Dedifferentiated amniotic fluid mesenchymal stem cell (primary cell): ENCODE data around the gene POLR2M.

Source experiments
- DNase-seq: peaks from one replicate; pipeline ENCODE4 v3.0.0-alpha.2; 2016; ENCODE audit errors: extremely low spot score

POLR2M gene

DNA sequence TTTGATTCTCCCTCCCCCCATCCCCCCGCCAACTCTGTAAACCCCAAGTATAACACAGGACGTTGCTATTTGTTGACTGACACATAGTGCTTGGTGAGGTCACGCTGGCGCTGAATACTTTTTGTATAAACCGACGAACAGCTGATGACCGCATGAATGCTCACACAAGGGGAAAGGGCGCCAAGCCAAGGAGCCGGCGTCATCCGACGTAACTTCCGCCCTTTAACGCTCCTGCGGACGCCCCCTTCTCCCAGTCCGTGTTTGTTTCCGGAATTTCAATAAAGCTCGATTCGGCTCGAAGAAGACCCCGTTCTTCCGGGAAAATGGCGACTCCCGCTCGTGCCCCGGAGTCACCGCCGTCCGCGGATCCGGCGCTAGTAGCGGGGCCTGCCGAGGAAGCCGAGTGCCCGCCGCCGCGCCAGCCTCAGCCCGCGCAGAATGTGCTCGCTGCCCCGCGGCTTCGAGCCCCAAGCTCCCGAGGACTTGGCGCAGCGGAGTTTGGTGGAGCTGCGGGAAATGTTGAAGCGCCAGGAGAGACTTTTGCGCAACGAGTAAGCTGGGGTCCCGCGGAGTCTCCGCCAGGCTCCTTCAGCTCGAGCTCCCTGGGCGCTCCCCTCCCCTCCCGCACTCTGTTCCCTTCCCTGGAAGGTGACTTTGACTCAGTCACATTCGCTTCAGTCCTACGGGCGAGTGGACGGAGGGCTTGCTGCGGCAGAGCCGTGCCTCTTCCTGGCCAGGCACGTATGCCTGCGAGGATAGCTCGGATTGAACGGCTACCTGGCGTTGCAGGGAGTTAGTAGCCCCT, at the start of gene POLR2M:
Gene POLR2M (plus strand): TSS at position 310 of the 805 bp plus-strand sequence. CDS start 129 bp downstream, at position 439.
- DNase-seq, result peak; percentile 99

DNA sequence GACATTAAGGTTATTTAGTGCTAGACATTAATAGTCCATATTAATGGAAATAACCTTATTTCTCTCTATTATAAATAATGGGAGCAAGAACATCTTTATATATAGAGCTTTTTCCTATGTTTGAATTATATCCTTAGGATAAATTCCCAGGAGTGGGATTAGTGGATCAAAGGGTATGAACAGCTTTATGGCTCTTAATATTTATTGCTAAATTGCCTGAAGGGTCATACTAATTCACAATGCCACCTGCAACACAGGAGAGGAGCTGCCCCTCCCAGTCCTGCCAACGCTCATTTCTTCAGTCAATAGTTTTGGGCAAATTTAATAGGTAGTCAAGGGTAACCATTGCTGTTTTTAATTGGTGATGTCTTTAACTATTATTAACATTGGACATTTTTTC, 48.9 kb upstream of the POLR2M start:
- DNase-seq, result no peak

DNA sequence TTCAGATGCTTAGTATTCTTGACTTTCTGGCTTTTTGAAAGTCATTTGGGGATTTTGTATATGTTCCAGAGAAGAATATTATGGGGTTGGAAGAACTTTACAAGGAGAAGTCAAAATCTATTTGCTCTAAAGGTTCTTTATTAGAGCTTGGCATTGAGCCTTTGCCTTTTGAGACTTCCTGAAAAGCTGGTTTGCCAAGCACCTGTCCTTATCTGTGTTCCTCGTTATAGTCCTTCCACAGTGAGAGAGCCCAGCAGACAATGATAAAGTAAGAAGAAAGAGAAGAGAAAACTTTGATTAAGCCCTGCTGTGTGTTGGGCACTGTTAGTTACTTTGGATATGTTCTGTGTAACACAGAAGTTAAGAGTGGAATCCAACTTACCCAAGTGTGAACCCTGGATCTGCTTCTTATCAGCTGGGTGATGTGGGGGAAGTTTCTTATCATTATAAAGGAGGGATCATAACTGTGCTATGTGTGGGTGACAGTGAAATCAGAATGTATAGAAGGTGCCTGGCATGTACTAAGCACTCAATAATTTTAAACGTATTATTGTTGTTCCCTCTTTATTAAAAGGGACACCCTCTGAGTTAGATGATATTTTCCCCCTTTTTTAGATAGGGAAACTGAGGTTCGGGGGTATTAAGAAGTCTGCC, 44.3 kb upstream of the POLR2M start:
- no peak for DNase-seq

DNA sequence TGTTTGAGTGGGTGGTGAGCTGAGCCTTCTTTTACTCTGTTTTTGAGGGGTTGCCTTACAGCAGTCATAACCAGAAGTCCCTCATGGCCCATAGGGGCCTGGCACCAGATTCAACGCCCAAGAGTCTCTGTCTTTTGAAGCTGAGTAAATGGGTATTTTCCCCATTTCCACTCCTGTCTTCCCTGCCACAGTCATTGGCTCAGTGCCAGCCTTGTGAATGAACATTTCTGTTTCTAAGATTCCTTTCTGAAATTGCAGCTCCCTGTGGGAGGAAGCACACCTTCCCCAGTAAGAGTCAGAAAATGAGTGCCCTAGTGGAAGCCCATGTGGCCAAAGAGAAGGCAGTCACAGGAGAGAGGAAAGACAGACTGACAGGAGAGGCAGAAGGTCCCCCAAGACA, 43.7 kb upstream of the POLR2M start:
- no peak for DNase-seq

DNA sequence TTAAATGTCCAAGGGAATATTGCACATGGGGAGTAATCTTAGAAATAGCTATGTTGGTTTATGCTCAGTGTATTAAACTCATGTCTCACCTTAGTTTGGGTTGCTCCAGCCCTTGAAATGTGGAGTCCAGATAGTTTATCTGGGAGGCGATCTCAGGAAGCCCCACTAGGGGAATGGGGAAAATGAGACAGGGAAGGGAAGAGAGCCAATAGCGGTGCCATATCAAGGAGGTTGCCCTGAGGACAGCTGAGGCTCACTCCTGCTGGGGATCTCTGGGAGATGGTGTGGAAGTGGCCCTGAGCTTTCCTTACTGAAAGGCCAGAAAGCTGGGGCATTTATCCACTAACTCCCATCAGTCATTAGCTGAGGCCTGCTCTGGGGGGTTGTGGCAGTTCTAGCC, 43.3 kb upstream of the POLR2M start:
- DNase-seq, result no peak

DNA sequence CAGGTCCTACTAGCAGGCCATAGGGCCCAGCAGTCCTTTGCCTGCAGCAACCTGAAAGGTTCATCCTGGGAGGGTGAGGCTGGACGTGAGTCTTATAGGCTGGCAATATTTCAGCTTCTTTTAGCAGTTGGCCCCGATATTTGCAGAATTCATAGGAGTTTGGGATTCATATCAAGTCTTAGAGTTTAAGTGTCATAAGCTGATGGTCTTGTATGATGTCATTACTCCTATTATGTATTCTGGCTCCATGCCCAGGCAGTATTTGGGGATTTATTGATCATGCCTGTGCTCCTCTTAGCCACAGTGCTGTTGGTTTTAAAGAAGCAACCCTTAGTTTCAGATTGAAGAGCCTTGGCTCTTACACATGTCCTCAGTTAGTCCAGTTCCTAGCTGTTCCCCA, 41.3 kb upstream of the POLR2M start:
- no peak for DNase-seq

DNA sequence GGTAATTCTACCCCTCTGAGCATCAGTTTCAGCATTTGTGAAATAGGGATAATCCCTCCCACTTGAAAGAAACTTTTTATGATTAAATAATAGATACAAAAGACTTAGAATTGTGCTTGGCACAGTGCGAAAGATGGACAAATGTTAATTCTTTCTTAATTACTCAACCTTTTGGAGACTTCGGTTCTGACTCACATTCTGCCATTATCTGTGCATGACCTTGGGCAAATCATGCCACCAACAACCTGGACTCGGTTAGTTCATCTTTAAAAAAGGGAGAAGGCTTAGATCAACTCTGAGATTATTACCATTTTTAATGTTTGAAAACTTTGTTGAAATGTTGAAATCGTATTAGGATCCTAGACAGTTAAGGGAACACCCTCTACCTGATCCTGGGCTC, 40.6 kb upstream of the POLR2M start:
- DNase-seq, result no peak

DNA sequence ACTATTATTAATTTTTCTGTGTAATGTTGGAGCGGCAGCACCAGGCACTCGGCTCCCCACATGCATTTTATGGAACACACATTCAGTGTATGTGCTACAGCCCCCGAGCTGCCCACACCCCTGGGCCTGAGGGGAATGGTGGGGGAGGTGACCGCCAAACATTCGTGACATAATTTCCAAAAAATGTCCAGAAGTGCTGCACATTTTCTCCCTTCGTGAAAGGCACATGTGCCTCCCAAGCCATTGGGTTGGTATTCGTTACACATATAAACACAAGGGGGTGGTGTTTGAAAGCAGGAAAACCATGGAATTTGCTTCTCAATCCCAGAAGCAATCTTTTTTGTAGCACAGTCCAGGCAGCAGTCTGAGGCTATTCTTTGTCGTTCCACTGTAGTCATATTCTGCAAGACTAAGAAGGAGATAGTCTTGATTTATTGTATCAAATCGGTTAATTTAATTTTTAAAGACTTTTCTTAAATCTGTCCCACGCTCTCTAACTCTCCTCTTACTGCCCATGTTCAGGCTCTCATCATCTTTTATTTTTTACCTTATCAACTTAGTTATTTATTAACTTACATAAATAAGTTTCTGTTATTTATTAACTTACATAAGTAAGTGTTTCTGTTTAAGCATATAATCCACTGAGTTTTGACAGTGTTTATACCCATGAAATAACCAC, 39.2 kb upstream of the POLR2M start:
- peak; percentile 86 for DNase-seq

DNA sequence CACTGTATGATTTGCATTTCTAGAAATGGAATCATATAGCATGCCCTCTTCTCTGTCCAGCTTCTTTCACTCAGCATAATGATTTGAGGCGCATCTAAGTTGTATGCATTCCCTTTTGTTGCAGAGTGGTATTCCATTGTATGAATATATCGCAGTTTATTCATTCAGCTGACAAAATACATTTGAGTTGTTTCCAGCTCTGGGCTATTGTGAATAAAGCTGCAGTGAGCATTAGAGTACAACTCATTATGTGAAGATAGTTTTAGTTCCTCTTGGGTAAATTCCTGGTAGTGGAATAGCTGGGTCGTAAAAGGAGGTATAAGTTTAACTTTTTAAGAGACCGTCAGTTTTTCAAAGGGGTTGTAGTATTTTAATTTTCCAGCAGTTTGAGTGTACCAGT, 38.5 kb upstream of the POLR2M start:
- DNase-seq, result no peak

DNA sequence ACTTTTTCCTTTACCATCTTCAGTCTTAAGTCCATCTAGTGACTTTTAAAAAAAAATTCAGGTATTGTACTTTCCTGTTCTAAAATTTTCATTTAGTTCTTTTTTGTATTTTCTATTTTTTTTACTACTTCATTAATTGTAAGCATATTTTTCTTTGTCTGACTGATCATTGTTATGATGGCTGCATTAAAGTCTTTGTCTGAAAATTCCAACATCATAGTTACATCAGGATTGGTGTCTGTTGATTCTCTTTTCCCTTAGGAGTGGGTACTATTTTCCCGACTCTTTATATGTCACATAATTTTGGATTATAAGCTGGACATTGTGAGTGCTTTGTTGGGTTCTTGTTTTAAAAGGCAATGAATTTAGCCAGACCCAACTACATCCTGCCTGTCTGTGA, 34.9 kb upstream of the POLR2M start:
- DNase-seq, result no peak

DNA sequence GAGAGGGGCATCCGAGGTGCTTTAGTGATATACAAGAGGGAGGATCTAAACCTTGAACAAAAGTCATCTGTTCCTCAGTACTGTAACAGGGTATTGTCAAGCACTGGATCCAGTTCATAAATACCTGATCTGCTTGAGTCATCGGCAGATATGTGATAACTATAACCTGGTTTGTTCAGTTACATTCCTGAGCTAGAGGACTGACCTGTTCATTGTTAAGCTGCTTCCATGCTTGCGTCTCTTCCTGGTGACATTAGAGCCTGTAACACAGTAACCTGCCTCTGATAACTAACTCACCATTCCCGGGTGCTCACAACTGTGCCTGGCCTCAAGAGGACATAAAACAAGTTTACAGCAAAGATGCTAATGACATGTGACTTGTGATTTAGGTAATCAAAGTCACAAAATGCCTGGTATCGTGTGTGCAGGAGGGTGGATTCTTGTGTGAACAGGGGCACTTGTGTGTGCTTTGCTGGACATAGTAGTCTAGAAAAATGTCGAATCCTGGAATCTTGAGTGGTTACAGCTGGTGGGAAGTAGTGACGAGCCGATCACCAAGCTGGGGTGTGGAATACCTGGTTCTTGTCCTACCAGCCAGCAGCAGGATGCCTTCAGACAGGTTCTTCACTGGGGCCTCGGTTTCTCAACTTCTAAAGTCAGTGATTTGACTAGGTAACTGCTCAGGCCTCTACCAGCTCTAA, 30.9 kb upstream of the POLR2M start:
- no peak for DNase-seq

DNA sequence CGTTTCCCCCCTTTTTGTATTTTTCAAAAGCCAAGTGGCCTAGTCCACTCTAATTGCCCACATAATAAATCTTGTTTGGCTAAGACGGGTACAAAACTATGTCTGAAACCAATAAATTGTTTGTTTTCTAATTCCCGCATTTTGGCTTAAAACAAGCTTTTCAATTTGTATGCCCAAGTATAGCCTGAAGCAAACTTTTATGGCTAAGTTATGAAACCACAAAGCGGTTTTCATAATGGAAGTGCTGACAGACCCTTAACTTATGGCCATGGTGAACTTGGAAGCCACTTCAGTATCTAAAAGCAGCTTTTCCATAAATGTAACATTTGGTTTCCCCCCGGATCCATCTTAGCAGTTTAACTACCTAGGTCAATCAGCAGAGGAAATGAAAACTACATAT, 29.9 kb upstream of the POLR2M start:
- DNase-seq, result no peak

DNA sequence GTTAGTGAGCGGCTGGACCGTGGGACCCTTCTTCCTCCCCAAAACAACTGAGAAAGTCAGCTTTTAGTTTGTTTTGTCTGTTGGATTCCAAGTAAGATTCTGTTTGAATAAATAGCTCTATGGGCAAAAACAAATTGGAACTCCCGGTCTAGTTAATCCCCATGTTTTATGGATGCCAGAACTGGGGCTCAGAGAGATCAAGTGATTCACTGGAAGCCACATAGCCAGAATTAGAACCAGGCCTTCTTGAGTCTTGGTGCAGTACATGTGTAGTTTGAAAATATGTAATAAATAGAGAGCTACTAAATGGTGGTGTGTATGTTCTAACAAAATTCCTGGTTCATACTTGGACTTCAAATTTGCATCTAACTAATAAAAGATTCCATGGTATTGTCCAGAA, 29.3 kb upstream of the POLR2M start:
- no peak for DNase-seq

DNA sequence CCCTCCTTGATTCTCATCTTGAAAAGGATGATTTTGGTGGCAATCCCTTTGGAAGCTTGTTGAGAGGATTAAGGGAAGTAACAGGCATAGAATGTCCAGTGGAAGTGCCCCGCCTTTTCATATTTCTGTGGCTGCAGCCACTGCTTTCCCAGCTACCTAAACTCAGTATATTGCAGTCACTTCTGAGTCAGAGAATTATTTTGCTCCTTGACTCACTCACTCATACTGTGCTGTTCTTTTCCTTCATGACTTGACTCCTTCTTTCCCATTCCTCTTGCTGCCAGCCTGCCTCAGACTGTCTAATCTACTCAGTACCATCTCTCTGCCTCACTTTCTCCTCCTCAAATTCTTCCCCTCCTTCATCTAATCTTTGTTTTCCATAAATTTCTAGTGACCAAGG, 26.5 kb upstream of the POLR2M start:
- peak; percentile 52 for DNase-seq

DNA sequence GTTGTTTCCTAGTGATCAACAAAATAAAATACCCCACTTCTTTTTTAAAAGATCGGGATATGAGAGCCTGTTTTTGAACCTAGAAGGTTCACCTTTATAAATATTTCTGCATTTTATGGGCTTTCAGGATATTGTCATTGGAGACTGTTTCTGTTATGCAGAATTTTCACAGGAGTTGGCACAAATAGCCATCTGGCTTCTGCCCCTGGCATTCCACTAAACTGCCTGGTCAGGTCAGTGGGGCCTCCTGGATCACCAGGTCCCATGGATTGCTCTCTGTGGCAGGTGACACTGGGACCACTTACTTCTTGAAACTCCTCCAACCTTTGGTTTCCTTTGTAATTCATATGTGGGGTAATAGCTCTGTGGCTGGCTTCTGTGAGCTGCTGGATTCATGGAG, 25.5 kb upstream of the POLR2M start:
- no peak for DNase-seq

DNA sequence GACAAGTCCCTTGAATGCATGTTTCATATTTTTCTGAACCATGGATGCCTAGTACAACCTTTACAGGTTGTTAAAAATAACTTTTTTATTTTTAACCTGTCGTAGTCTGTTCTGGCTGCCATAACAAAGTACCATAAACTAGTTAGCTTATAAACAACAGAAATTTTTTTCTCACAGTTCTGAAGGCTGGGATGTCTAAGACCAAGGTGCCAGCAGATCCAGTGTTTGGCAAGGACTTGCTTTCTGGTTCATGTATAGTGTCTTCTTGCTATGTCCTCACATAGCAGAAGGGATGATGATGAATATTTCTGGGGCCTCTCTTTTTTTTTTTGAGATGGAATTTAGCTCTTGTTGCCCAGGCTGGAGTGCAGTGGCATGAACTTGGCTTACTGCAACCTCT, 23.0 kb upstream of the POLR2M start:
- DNase-seq, result no peak

DNA sequence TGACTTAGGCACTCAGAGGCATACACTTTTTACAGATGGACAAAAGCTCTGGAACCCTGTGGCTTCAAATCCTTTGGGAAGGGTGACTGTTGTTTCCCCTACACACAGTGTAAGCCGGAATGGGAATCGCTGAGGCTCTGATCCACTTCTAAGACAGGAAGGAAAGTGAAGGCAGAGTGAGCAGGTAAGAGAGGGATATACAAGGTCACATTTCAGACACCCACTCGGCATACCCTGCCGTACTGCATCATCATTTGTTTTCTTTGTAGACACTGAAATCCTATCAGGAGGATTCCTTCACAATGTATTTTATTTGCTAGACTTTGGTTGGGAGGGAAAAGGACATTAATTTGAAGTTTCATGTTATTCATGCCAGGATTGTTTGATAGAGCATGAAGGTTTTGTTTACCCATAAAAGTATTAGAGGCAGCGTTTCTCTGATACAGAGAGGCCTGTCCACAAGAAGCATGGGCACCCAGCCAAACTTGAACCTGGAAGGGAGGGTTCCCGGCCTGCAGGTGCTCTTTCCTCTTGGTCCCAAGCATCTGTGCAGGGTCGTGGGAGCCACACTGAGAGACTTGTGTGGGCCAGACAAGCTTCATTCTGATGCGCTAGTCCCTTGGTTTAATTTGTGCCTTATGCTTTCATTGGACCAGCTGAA, 21.9 kb upstream of the POLR2M start:
- DNase-seq, result no peak

DNA sequence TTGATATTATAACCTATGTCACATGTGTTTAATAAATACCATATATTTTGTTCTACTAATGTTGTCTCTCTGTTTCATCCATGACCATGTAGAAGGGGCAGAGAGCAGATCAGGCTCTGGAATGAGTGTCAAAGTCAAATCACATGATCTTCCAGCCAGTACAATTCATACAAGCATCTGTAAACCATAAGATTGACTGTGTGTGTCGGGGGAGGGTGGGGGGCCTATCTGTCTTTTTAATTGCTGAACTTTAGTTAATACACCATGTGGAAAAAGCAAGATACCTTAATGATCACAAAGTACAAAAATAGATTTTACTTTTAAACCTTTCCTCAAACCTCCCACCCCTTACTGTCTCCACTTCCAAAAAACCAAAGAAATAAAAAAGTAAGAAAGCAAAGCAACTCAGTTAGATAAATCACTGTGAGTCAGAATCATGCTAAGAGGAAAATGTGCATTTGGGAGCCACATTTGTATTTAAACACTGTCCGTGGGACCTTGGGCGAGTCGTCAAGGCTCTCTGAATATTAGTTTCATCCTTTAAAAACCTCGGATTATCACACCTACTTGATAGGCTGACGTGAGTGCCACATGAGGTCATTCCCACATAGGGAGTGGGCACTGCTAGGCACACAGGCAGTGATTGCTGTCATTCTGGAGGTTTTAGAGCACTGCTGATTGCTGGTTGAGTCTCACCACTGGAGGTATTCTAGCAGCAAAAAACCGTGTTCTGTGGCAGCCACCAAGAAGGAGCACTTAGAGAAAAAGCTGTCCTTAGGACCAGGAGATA, 21.0 kb upstream of the POLR2M start:
- DNase-seq, result no peak

DNA sequence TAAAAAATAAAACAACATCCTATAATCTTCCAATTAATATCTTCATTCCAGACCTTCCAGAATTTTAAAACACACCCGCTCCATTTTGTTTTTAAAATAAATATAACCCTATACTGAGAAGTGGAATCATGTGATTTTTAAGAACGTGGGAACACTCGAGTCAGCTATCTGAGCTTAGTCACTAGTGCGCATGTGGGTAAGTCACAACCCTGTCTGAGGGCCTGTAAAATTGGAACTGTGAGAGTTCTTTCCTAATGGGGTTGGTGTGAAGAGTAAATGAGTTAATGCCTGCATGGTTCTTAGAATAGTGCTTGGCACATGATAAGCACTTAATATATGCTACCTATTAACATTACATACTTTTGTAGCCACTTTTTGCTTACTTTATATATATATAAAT, 19.9 kb upstream of the POLR2M start:
- DNase-seq, result no peak

DNA sequence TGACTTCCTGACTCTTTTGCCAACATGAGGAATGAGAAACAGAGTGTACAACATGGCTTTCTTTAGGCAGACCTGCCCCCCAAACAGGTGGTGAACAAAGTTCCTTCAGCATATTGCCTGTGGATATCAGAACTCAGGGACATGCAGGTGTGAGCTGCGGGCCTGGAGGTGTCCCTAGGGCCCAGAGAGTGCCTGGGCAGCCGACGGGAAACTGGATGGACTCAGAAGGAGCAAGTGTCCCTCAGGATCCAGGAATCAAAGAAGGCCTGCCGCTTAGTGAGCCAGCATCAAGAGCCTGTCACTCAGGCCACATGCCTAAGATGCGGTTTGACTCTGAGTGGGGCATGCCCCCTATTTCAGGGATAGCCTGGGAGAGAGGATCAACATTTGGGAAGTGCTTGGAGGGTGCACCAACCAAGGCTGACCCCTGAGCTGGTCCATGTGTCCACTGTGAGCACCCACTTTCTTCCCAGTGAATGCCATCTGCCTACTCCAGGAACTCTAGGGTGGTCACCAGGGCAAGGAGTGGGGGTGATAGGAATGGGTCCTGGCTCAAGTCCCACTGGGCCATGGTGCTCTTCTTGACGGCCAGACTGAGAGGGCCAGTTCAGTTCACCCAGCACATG, 16.1 kb upstream of the POLR2M start:
- DNase-seq, result no peak

DNA sequence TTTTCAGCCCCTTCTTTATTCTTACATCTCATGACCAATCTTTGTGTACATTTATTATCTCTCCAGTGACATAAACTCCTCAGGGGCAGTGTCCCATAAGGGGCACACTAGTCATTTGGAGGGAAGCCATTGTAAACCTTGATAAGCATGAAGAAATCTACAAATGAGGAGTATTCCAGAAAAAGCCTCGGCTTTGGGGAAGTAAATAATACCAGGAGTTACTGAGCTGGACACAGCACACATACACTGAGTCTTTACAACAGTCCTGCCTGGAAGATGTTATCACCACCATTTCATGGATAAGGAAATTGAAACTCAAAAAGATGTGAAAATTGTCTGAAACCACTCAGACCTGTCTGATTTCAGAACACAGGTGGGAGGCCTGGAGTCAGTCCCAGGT, 15.4 kb upstream of the POLR2M start:
- no peak for DNase-seq
